KG1 (cell line): ENCODE results near the gene SLCO4A1.

Source experiments
- DNase-seq: peaks from one replicate; lab custom pipeline; 2025; lab: John Stamatoyannopoulos, UW

The SLCO4A1 gene

GRCh38 chr20:62686869-62687830 is 44.8 kb downstream of the SLCO4A1 start:
- DNase-seq = no peak

- no peak for DNase-seq
These were observed 45.8 kb downstream of the SLCO4A1 start for GRCh38 chr20:62688083-62688482.

DNA sequence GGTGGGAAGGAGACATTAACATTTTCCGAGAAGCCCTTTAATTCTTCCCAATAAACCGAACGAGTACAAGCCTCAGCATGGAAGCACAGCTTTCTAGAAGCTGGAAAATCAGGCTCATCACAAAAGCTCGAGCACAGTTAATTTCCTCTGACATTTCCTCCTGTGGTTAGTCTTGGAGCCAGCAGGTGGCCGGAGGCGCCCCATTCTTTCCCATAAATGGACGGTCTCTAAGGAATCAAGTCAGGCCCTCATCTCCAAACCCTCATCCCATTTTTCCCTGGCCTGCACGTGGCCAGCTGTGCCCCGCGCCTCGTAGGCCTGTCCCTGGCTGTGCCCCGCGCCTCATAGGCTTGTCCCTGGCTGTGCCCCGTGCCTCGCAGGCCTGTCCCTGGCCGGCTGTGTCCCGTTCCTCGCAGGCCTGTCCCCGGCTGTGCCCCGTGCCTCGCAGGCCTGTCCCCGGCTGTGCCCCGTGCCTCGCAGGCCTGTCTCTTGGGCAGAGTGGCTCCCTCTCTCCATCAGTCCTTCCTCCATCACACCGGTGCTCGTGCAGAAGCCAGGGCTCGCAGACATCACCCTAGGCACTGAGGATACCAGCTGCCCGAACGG is 46.7 kb downstream of the SLCO4A1 start:
- DNase-seq = no peak

- DNase-seq = no peak
These were observed 47.6 kb downstream of the SLCO4A1 start for GRCh38 chr20:62689861-62690260.

GRCh38 chr20:62690261-62690820 is 48.0 kb downstream of the SLCO4A1 start:
- DNase-seq = no peak

- no peak for DNase-seq
These were observed 49.2 kb downstream of the SLCO4A1 start for GRCh38 chr20:62691487-62691886.

GRCh38 chr20:62692176-62692575 is 49.9 kb downstream of the SLCO4A1 start:
- DNase-seq = no peak

- DNase-seq = no peak
These were observed 50.7 kb downstream of the SLCO4A1 start for GRCh38 chr20:62692801-62693523.

DNA sequence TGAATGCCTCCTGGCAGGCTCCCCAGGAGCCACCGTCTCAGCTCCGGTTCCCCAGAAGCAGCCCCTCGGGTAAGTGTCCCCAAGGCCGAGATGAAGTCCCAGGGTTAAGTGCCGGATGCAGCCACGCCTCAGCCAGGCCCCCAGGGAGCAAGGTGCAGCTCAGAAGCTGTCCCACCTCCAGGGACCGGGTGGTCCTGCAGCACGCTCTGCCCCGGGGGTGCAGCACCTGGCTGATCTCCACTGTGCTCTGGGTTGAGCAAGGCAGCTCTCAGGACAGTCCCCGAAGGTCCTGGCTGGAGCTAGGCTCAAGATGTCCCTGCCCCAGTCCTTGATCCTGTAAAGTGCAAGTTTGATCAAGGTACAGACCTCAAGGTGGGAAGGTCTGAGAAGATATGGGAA is 51.2 kb downstream of the SLCO4A1 start:
- no peak for DNase-seq

GRCh38 chr20:62694106-62694505 is 51.8 kb downstream of the SLCO4A1 start:
- DNase-seq = no peak

DNA sequence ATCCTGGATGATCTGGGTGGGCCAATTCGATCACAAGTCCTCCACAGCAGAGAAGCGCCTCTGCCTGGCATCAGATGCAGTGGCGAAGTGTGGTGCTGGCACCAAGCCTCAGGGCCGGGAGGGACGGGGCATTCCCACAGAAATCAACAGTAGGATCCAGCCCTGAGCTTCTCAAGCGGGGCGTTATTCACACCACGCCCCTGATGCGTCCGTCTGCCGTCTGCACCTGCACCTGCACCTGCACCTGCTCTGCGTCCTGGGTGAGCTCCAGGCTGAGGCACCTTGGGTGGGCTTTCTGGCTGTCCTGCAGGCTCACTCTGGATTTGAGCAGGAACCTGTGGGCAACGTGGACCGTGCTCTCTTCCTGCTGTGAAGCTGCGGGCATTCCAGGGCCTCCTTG is 52.6 kb downstream of the SLCO4A1 start:
- DNase-seq = no peak

- DNase-seq = no peak
These were observed 53.4 kb downstream of the SLCO4A1 start for GRCh38 chr20:62695448-62696414.

GRCh38 chr20:62696434-62696957 is 54.2 kb downstream of the SLCO4A1 start:
- no peak for DNase-seq

- DNase-seq = no peak
These were observed 54.7 kb downstream of the SLCO4A1 start for GRCh38 chr20:62696989-62697388.

DNA sequence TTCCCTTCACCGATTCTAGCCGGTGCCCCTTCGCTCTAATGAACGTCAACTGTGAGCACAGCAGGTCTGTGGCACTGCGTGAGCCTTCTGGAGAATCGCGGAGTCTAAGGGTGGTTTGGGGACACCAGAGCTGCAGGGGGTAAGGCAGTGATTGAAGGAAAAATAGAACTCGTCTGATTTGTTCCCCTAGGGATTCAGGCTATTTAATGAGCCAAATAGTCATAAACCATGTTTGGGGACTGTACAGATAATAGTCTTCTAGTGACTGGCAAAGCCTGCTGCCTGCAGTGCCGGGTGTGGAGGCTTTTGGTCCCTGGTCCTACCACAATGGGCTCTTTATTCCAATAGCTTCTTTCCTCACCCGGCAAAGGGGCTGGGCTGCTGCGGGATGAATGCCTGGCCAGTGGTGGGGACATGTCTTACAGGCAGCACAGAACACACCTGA is 55.2 kb downstream of the SLCO4A1 start:
- DNase-seq = no peak

DNA sequence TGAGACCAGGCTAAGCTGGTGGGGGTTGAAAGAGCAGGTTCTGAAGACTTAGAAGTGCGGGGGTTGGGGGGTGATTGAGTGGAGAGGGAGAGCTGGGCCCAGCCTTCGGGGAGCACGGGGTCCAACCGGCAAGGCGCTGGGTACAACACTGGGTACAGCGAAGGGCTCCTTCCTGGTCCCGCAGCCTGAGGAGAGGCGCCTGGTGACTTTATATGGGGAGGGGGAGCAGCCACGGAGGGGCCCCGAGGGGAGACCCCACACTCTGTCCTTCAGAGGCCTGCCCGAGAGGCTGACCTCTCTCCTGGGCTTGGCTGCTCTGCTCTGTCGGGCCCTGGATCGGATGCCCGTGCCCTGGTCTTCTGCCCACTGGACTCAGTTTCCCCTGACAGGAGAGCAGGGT is 55.9 kb downstream of the SLCO4A1 start:
- DNase-seq = no peak

DNA sequence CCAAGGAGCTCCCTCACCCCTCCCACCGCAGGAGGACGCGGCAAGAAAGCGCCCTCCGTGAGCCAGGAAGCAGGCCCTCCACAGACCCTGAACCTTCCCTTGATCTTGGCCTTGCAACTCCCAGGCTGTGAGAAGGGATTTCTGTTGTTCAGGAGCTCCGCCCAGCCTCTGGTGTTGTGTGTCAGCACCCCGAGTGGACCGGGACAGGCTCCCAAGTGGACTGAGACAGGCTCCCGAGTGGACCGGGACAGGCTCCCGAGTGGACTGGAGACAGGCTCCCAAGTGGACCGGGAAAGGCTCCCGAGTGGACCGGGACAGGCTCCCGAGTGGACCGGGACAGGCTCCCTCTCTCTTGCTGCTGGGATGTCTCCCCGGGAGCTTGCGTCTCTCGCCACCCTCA is 57.0 kb downstream of the SLCO4A1 start:
- no peak for DNase-seq

DNA sequence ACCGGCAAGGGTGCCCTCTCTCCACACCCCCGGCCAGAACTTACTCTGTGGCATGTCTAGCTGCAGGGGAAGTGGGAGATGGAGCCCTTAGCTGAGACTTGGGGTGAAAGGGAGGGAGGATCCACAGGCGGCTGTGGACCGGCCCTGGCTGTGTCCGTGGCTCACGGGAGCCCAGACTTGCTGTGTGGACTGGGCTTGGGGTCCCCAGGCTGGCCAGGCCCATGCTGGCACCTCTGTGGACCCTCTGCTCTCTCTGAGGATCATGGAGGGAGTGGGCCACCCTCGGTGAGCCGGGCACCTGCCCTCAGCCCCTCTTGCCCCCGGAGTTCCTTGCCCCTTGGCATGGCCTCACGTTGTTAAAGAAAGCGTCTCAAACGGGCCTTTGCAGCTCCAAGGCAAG is 57.4 kb downstream of the SLCO4A1 start:
- DNase-seq = no peak

DNA sequence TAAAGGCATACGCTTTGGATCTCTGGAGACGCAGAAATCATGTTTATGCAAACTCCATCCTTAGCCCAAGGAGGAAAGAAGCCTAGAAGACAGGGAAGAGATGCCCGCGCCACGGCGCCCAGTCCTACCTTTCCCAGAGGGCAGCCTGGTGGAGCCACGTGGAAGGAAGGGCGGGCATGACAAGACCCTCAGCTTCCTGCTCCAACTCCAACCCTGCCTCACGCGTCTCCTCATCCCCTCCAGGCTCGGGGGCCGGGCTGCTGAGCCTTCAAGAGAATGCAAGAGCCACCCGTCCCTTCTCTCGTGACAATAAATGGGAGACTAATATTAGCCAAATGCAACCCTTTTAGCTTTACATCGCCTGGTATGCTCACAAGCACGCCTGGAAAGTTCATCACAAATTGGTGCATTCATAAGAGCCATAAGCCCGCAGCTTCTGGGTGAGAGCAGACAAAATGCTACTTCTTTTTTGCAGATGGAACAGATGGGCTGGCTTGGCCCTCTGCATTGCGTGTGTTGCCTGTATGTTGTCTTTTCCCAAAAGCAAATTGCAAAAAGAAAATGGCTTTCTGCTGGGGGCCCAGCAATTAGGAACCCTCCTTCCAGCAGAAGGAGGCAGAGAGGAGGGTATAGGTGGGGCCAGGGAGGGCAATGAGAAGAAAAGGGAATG is 58.1 kb downstream of the SLCO4A1 start:
- DNase-seq = no peak
